WTC11 (cell line): ENCODE measurements around the gene ZNF17.
A peak's percentile ranks its signal among the peaks of the same experiment; 100 is the strongest.

Source experiments
- ESRRA ChIP-seq: sonication (generic); formaldehyde crosslinking; IDR thresholded peaks from 2 replicates; pipeline ENCODE4 v1.8.1; 2022; ENCODE audit warnings: mild to moderate bottlenecking, missing genetic modification reagents, borderline replicate concordance
- HMGXB4 ChIP-seq: sonication (generic); formaldehyde crosslinking; IDR thresholded peaks from 2 replicates; pipeline ENCODE4 v1.8.1; 2023; ENCODE audit warnings: mild to moderate bottlenecking, moderate library complexity, missing genetic modification reagents
- MAX ChIP-seq: sonication (generic); formaldehyde crosslinking; IDR thresholded peaks from 2 replicates; pipeline ENCODE4 v1.8.0; 2022; ENCODE audit warnings: mild to moderate bottlenecking, missing genetic modification reagents
- TEAD4 ChIP-seq: sonication (generic); formaldehyde crosslinking; IDR thresholded peaks from 2 replicates; pipeline ENCODE4 v1.8.0; 2022; ENCODE audit warnings: mild to moderate bottlenecking, missing genetic modification reagents
- TP53 ChIP-seq: sonication (generic); formaldehyde crosslinking; IDR thresholded peaks from 2 replicates; pipeline ENCODE4 v1.8.1; 2023; ENCODE audit warnings: mild to moderate bottlenecking, missing genetic modification reagents
- ZNF138 ChIP-seq: sonication (generic); formaldehyde crosslinking; conservative IDR thresholded peaks from 2 replicates; pipeline ENCODE4 v1.8.1; 2022; ENCODE audit warnings: mild to moderate bottlenecking, moderate library complexity, missing genetic modification reagents
- ZNF232 ChIP-seq: sonication (generic); formaldehyde crosslinking; IDR thresholded peaks from 2 replicates; pipeline ENCODE4 v1.8.0; 2022; ENCODE audit warnings: mild to moderate bottlenecking, missing genetic modification reagents
- TF ChIP-seq, protein P1 (sequence below): fragments of 200-600 bp; IDR thresholded peaks from 2 replicates; pipeline ENCODE4 v1.8.0; 2022; ENCODE audit warnings: antibody characterized with exemption

- TF ChIP-seq, protein P1, sequence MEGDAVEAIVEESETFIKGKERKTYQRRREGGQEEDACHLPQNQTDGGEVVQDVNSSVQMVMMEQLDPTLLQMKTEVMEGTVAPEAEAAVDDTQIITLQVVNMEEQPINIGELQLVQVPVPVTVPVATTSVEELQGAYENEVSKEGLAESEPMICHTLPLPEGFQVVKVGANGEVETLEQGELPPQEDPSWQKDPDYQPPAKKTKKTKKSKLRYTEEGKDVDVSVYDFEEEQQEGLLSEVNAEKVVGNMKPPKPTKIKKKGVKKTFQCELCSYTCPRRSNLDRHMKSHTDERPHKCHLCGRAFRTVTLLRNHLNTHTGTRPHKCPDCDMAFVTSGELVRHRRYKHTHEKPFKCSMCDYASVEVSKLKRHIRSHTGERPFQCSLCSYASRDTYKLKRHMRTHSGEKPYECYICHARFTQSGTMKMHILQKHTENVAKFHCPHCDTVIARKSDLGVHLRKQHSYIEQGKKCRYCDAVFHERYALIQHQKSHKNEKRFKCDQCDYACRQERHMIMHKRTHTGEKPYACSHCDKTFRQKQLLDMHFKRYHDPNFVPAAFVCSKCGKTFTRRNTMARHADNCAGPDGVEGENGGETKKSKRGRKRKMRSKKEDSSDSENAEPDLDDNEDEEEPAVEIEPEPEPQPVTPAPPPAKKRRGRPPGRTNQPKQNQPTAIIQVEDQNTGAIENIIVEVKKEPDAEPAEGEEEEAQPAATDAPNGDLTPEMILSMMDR: no peak
- TF ChIP-seq HMGXB4 (CRISPR knock-in tag) (no peak), ESRRA (CRISPR knock-in tag) (no peak), TEAD4 (CRISPR knock-in tag) (no peak), ZNF138 (CRISPR knock-in tag) (no peak), MAX (peak; percentile 47; the same call in 1 of the 2 replicates), TP53 (no peak), ZNF232 (CRISPR knock-in tag) (0 out of 2 replicates have a peak, but pooled peaks have one; percentile 55)
Measured at GRCh38 chr19:57389730-57390598, 21.0 kb upstream of the ZNF17 start, which contains the start of gene ZNF548.
